Skeletal muscle cell (primary cell): ENCODE results near the gene TCOF1.

Experiments used
- DNase-seq: peaks from one replicate; pipeline ENCODE4 v3.0.0-alpha.2; 2010; ENCODE audit warnings: low read depth
- H3K4me3 ChIP-seq: 2 replicates; pipeline ENCODE4 v1.5.1; 2011; ENCODE audit warnings: low read depth, mild to moderate bottlenecking, control low read depth, low read length, moderate library complexity

Gene TCOF1

DNA sequence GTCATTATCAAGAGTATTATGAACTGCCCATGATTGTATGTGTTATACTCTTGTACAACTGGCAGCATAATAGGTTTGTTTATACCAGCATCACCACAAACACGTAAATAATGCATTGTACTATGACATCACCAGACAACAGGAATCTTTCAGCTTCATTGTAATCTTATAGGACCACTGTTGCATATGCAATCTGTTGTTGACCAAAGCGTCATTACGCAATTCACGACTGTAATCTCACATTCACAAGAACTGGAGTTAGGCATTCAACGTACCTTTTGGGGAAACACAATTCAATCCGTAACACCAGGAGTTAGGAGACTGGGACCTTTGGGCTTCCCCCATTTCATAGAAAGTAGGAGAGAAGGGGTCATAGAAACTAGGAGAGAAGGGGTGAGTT is 34.4 kb upstream of the TCOF1 start:
- no peak for DNase-seq

DNA sequence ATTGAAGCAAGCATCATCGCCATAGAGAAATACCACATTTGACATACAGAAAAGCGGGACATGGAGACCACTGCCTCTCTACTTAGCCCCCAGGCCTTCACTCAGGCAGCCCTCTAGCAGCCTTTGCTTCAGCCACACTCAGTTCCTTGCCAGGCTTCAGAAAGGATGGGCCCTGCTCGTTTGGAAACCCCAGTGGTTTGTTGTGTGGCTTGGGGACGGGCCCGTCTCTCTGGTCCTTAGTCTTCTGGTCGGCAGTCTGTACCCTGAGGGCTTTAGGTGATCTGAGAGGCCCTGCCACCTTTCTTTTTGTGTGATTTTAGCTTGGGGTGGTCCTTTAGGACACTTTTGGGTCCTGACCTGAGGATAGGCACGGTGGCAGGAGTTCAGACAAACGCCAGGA is 33.7 kb upstream of the TCOF1 start:
- no peak overlapping the region for H3K4me3 ChIP-seq
- DNase-seq: no peak

More for the DNA sequence above, 34.4 kb upstream of the TCOF1 start:
- H3K4me3 ChIP-seq: no peak overlapping the region

DNA sequence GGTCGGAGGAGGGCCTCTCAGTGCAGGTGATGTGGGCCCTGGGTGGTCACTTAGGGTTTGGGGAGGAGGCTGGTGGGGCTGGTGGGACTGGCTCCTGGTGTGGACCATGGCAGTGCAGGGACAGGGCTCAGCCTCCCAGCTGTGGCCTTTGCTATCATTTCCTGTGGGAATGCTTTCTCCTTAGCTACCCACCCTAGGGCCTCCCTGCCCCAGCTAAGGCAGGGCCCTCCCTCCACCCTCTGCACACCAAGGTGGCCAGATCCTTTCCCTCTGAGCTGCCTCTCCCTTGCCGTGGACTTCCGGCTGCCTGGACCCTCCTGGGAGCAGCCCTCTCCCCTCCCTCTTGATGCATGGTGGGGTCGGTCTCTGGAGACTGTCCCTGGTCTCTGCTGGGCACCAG is 32.1 kb upstream of the TCOF1 start:
- no peak for DNase-seq
- H3K4me3 ChIP-seq: no peak overlapping the region

DNA sequence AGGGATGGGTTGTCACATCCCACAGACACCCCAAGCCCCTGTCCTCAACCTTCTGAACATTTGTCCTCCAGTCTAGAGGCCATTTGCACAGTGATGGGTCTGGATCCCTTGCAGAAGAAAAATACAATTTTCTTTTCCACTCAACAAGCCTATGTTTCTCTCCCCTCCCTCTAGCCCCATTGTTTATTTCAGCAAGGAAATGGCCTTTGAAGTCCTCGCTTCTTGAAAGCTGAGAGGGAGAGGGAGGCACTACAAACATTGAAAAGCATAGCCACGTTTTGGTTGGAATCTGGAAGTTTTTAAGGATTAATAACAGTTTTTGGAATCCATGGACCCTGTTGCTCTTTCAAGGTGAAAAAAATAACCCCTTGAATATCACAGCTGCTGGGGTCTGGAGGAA is 30.8 kb upstream of the TCOF1 start:
- DNase-seq: no peak
- H3K4me3 ChIP-seq: no peak overlapping the region

DNA sequence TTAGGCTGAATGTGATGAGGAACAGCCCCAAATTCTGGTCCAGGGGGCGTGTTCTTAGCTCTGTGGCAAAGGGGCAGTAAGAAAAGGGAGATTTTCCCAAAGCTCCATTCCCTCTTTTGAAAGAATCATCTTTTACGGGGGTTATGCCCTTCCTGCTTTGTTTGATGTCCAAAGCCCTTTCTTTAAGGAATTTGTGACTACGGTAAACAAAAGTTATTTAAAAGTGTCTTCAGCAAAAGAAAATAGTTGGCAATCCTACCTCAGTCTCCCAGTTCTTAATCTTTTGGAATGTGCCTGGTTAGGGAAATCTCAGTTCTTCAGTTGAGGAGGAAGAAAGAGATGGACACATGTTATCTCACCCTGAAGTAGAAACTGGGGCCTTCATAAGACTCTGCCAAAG is 30.4 kb upstream of the TCOF1 start:
- DNase-seq: no peak
- no peak overlapping the region for H3K4me3 ChIP-seq

DNA sequence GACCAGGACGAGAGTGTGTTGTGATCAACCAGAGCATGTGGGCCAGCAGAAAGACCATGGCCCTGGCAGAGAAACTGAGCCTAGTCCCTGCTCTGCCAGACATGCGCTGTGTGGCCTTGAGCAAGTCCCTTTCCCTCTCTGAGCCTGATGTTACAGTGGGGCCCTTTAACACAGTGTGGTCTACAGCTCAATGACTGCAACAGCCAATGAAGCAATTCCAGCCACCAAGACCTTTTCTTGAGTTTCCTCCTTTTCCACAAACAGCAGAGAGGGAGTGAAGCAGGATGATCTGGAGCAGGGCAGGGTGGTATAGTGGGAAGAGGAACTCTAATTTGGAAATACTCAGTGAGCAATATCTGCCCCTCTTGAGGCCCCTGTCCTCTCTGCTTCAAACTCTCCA is 29.0 kb upstream of the TCOF1 start:
- DNase-seq: no peak

DNA sequence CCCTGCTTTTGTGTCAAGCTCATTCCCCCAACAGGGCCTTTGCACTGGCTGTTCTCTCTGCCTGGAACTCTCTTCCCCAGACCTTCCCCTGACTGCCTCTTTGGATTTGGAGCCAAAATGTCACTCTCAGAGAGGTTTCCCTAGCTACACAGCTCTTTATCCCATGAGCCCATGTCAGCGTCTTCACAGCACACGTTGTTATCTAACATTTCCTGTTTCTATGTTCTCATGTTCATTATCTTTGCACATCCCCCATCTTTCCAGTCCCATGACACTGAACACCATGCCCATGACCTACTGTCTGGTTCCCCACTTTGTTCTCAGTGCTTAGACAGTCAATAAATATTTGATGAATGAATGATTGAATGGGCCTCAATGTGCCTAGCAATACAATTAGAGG is 28.5 kb upstream of the TCOF1 start:
- DNase-seq: no peak
- H3K4me3 ChIP-seq: no peak overlapping the region

More for the DNA sequence above, 29.0 kb upstream of the TCOF1 start:
- no peak overlapping the region for H3K4me3 ChIP-seq

DNA sequence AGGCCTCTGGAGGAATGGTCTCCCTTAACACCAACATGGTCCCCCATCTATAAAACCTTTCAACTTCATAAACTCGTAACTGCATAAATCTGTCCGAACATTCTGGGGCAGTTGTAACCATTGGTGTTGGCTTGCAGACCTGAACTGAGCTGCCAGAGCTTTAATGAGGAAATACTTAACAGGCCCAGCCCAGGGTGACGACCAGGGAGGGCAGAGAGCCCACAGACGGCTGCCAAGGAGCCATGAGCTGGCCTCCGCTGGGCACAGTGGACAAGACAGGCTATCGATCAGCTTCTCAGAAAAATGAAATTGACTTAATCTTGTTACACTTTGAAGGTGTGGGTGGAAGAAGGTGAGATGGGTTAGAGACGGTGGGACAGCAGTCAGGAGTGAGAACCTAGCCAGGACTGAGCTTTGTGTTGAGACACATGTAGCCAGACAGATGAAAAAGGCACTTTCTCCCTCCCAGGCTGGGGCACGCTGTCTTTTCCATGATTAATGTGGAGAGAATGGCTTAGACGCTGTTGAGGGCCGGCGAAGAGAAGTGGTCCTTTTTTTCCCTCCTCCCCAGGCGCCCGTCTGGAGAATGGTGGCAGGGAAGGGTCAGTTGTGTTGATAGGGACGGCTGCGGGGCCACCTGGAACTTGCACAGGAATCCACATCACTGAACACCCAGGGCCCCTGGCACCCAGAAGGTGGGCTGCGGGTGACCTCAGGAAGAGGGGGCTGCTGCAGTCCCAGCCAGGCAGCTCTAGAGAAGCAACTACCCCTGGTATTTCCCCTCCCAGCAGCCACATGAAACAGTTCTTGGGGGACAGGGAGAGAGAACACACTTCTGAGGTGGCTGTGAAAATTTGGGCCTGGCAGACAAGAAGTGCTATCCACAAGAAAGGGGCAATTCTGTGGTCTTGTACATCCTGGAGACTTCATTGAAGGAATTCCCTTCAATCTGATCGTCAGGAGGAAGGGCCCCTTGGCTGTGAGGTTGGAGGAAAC is 27.3 kb upstream of the TCOF1 start:
- DNase-seq: no peak
- H3K4me3 ChIP-seq: no peak overlapping the region

DNA sequence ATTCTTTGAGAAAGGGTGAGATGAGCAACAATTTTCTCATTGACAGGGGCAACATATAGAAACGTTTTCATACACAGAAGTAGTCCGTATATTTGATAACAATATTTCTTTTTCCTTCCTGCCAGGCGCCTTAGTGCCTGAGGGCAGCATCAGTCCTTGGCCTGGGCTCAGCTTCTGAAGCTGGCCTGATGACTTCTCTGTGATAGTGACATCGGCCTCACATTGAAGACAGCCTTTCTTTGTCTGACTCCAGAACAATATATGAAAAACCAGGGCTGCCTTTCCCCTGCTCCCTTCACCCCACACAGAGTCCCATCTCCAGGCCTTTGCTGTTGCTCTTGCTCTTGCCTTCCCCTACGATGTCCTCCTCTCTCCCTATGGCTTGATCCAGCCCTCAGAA is 24.1 kb upstream of the TCOF1 start:
- H3K4me3 ChIP-seq: no peak overlapping the region

DNA sequence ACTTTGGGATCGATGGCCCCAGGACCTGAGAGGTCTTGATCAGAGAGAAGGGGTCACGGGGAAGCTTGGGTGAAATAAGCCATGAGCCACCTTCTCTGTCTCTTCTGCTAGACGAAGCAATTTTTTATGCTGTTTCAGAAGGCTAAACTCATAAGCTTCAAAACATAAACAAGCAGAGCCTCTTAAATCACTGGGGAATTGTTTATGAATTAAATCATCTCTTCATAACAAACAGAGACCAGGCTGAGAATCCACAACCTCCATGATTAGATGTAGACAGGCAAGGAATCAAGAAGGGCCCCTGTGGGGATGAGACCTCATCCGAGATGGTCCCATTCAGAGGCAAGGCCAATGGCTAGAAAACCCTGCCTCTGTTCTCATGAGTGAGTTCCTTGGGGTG is 21.7 kb upstream of the TCOF1 start:
- no peak overlapping the region for H3K4me3 ChIP-seq
- no peak for DNase-seq

More for the DNA sequence above, 24.1 kb upstream of the TCOF1 start:
- no peak for DNase-seq

DNA sequence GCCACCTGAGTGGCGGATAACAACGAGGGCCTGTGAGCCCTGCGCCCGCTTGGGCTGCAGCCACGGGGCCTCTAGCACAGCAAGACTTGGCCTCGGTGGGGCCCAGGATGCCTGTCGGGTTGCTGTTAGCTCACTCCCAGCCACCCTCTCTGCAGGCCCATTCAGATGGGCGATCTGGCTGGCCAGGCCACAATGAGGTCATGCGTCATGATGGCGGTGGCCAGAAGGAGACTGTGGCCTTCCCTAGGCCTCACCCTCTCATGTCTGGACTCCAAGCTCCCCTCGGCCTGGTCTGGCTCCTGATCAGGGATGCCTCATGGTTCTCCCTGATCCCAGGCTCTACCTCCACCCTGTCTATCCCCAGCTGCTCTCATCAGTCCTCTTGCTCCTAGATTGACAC is 19.0 kb upstream of the TCOF1 start:
- H3K4me3 ChIP-seq: no peak overlapping the region
- DNase-seq: no peak

DNA sequence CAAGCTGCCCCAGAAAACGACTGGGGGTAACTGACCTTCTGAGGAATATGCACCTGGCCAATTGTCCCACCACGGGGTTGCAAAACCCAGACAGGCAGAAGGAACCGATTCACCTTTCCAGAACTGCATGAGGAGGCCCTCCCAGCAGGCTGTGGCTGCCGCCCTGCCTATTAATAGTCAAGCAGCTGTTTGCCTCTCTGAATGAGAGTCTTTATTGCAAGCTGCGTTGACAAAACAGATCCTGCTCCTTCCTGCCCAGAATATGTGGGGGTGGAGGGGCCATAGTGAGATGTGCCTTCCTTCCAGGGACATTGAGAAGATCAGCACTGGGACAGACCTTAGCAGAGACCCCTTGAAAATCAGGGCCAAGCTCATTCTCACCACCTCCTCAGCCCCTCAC is 18.3 kb upstream of the TCOF1 start:
- DNase-seq: no peak

DNA sequence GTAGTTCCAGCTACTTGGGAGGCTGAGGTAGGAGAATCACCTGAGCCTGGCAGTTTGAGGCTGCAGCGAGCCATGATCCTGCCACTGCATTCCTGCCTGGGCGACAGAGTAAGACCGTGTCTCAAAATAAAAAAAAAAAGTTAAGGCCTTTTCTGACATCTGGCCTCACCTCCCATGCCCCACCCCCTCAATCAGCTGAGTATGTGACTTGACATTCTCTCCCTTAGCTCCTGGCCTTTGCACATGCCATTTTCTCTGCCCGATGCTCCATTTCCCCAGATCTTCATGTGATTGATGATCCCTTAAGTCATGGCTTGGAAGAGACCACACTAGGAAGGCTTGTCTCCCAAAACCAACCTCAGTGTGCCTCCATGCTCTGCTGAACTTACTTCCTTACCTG is 17.7 kb upstream of the TCOF1 start:
- DNase-seq: no peak
- no peak overlapping the region for H3K4me3 ChIP-seq

More for the DNA sequence above, 18.3 kb upstream of the TCOF1 start:
- no peak overlapping the region for H3K4me3 ChIP-seq

DNA sequence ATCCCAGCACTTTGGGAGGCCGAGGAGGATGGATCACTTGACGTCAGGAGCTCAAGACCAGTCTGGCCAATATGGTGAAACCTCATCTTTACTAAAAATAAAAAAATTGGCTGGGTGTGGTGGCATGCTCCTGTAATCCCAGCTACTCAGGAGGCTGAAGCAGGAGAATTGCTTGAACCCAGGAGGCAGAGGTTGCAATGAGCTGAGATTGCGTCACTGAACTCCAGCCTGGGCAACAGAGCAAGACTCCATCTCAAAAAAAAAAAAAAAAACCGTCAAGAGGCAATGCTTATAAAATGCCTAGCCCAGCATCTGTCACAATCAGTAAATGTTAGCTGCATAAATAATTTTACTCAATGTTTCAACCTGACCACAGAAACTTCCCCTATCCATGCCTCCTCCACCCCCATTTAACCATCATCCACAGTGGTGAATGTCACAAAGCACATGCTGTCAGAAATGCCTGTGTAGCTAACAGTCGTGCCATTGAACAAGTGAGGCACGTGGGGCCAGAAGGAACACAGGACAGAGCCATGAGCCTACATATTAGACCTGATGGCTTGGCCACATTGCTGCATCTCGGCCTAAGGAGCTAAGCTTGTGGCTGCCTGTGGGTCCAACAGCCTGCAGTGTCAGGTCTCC is 16.8 kb upstream of the TCOF1 start:
- no peak for DNase-seq
- H3K4me3 ChIP-seq: no peak overlapping the region

DNA sequence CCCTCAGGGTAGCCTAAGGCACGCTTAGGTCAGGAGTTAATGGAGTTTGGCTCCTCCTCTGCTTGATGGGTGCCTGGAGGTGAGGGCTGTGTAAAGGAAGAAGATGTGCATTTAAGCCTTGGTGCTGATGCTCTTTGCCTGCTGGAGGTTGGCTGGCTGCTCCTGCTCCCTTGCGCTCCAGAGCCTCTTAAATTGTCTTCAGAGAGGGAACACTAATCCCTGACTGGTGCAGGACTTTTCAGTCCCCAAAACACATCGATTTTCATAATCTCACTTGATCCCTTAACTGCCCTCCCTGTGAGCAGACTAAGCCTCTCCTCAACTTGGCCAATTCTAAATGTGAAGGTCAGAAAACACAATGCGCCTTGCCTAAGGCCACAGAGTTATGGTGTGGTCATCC is 16.2 kb upstream of the TCOF1 start:
- H3K4me3 ChIP-seq: no peak overlapping the region
- DNase-seq: no peak

DNA sequence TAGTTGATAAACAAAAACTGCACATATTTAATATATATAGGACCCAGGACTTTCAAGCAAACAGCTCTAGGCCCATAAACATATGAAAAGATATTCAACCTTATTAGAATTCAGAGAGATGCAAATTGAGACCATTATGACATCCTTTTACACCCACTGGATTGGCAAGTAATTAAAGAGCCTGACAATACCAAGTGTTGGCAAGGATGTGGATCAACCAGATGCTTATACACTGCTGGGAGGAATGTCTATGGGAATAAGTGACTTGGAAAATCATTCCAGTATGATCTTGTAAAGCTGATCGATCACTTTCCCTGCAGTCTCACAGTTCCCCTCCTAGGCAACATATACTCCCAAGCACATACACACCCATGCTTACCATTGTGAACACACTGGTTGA is 15.5 kb upstream of the TCOF1 start:
- no peak for DNase-seq

DNA sequence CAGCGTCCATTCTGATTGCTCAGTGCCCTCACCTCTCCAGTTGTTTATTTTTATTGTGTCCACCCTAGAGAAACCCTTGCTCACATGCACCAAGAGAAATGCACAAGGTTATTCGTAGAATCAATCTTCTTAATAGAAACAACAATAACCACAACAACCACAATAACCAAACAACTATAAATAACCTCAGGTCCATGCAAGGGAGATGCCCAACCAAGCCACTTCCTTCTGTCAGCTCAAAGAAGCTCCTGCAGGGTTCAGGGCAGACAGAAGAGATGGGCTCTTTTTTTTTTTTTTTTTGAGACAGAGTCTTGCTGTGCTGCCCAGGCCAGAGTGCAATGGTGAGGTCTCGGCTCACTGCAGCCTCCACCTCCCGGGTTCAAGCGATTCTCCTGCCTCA is 14.9 kb upstream of the TCOF1 start:
- H3K4me3 ChIP-seq: no peak overlapping the region
- DNase-seq: no peak

More for the DNA sequence above, 15.5 kb upstream of the TCOF1 start:
- no peak overlapping the region for H3K4me3 ChIP-seq

DNA sequence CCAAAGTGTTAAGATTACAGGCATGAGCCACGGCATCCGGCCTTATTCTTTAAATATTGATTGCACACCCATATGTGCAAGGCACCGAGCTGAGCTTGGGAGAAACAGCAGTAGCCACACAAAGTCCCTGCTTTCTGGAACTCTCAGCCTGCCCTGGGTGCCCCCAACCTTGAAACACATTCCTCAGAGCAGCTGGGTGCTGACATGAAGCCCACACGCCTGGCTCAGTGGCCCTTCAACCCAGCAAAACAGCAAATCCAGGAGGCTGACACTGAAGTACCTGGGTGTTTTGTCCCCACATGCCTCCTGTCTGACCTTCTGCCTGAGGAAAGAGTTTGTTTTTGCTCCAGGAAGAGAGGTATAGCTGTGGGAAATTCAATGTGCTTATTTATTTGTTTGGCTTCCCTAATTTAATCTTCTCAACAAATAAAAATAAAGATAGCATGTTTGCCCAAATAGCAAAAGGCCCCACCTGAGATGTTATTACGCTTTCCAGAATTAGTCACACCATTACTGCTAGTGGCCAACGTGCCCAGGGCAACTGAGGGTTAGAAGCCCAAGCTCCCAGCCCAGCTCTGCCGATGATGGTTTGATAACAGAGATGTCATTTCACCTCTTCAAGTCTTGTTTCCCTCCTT is 13.4 kb upstream of the TCOF1 start:
- DNase-seq: no peak
- no peak overlapping the region for H3K4me3 ChIP-seq

DNA sequence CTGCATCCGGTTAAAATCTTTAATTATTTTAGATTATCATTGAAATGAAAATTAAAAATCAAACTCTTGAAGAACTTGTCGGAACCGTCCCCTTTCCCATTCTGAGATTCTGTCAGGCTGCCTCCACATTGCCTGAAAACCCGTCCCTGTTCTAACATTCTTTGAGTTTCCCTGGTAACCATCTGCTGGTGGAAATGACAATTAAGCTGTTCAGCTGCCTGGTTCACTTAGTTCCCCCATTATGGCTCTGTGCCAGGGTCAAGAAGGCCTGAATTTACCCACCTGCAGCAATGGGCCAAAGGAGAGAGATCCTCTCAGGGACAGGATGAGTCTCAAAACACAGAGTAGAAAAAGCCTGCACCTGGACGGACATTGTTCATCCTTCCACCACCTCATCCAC is 11.8 kb upstream of the TCOF1 start:
- no peak for DNase-seq
- no peak overlapping the region for H3K4me3 ChIP-seq

DNA sequence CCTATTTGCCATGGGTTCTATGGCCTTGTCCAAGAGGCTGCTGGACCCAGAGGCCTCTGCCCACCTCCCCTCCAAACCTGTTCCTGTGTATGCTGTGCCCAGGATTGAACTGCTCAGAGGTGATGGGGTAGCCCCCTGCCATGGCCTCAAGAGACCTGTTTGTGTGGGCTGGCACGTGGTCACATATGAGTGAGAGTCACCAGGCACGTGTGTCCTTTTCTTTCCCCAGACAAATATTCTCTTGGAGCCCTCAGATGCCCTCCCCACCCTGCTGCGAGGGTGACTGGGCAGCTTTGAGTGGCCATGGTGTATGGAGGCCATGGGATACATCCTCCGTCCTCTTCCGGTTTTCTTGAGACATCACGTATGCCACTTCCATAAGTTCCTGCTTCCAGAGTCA is 10.9 kb upstream of the TCOF1 start:
- H3K4me3 ChIP-seq: no peak overlapping the region
- no peak for DNase-seq
